GM20431 (cell line): ENCODE results near the gene KIFAP3.
"Not testable (repeated sequence)": the region's sequence is repeated elsewhere in the genome, so short reads cannot be mapped to it uniquely, and the experiment has no call there.

Experiments
- in situ Hi-C: fragments of 300-500 bp; cut with MseI, MboI; formaldehyde crosslinking; loops from one replicate; pipeline ENCODE4 v1.15.0; 2020; ENCODE audit warnings: low sequenced_read_pairs; ENCODE audit not compliant: unreplicated experiment

Gene KIFAP3

DNA sequence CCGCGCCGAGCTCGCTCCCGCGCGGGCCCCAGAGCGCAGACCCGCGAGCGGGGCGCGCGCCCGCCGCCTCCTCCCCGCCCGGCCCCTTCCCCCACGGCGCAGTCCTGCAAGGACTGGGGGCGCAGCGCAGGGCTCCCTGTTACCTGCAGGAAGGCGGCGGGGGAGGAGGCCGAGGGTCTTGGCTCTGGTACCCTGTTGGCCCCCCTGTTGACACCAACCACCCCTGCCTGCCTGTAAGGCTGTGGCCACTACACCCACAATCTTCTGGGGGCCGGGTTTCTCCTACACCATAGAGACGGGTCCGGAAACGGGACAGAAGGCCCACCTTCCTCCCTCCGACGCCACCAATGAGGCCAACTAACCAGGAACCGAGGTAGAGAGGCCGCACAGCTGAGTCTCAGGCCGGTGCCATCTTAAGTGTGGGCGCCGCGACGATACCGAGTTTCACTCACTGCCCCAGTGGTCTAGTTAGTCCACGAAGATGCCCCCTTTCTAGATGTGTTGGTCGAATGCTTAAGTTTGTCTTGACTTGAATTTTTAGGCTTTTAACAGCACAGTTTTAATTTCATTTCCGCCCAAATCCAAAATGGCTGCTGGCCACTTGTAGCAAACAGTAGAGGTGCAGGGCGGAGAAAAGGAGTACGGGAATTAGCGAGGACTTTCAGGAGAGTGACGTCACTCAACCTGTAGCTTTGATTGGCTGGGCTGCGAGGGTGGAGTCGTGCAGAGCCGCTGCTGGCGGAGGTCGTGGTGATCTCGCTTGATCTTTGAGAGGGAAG is 180.7 kb downstream of the KIFAP3 start, which contains the start of gene SCYL3:
Gene SCYL3 (minus strand): TSS at position 252 of the 779 bp plus-strand sequence. CDS start 5,056 bp downstream, outside the sequence.
- in situ Hi-C loops = no loop called here

DNA sequence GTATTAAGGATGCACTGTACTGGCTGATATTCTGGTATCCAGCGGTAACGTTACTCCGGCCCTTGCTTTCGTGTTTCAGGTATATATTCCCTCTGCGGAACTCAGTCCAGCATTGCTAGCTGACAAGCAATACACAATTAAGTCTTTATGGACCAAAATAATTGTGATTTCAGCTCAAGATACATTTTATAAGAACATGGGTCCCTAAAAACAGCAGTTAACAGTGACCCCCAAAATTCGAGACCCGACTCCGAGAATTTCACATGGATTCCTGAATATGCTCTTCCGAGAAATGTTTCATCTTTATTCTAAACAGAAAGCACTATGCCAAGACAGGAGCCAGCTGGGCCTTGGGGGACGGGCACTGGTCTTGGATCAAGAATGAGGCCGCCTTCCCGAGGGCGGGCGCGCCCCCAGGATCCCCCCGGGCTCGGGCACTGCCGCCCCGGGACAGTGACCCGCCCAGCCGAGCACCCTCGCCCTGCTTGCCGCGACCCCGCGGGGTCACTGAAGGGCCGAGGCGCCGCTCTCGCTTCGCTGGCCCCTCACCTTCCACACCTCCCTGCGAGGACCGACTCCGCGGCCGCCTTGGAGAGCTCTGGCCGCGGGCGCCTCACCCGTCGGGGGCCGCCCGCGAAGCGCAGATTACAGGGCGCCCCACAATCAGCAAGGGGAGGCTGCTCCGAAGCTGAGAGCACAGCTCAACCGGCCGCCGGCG is 181.4 kb downstream of the KIFAP3 start:
- in situ Hi-C loops = no loop called here

DNA sequence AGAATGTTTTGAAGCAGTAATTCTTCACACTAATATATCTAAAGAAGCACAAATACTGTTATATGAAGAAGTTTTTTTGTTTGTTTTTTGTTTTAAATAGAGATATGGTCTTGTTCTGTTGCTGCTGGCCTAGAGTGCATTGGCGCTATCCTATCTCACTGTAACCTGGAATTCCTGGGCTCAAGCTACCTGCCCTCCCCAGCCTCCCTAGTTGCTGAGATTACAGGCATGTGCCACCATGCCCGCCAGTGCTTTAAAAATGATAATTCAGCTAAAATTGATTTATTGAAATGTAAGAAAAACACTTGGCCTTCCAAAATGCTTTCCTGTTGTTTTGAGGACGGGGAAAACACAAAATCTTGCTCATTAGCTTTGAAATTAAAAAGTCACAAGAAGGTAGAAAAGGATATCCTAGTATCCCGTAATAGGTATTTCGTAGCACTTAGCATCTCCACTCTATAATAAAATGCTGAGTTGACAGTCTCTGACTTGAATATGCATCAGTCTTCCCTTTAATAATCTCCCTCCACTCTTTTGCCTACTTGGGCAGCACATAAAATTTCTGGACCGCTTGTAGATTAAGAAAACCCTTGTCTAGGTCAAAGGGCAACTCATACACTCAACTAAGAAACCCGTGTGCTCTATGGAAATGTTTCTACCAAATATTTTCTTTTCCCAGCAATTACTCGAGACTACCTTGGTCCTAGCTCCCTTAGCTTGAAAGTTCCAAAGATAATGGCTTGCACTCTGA is 182.1 kb downstream of the KIFAP3 start:
- in situ Hi-C loops = no loop called here

DNA sequence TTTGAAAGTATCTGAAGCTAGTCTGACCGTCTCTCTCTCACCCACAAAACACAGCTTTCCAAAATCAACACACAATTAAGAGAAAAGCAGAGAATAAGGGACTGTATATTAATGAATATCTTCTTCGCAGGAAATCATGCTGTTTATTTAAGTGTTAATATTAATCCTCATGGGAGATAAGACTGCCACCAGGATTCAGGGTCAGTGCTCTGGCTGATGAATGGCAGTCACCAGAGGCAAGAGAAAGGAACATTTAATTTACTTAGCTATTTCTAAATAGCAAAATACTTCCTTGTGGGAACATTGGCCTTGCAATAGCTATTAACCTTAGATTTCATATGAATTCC is 183.0 kb downstream of the KIFAP3 start:
- in situ Hi-C loops = no loop called here

DNA sequence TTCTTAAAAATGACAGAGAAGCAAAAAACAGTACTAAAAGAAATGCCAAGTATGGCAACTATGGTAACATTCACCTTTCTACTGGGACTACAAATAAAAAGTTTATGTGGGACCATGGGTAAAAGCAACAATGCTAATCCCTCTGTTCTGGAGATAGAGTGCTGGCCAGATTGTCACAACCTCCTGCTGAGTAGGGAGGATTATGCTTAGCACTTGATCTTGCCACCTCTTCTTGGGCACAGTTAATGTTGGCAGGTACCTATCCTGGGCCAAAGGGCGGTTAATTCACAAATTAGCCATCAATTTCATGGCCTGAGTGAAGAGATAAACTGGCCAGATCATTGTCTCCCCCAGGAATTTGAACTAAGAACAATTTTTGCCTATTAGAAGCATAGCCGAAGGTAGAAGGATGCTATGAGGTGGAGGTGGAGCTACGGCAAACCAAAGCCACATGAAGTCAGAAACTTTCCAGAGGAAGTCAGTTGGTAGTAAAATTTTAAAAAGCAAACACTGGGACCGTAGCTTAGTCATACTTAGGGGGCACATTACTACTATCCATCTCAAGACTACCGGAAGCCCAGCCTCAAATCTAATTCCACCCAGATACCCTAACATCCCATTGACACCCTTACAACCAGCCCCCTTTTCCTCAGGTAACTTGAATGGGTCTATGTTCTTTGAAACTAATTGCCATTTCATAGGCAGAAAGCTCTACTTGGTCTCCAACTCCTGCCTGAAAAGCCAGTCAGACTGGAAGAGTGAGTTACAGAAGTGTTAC is 183.5 kb downstream of the KIFAP3 start:
- in situ Hi-C loops = no loop called here

DNA sequence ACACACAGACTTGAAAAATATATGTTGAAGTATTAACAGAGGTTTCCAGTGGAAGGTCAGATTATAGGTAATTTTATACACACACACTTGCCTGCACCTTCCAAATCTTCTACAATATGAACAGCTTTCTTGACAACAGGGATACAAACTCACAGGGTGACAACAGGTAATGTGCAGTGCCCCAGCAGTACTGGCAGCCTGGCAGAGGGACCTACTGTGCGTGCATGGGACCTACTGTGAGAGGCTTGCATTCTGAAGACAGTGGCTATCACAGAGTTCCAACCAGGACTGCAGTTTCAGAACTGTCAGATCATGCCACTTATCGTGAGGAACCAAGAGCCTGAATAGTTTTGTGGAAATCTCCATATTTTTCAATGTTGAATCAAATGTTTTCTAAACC is 184.6 kb downstream of the KIFAP3 start:
- in situ Hi-C loops = no loop called here

DNA sequence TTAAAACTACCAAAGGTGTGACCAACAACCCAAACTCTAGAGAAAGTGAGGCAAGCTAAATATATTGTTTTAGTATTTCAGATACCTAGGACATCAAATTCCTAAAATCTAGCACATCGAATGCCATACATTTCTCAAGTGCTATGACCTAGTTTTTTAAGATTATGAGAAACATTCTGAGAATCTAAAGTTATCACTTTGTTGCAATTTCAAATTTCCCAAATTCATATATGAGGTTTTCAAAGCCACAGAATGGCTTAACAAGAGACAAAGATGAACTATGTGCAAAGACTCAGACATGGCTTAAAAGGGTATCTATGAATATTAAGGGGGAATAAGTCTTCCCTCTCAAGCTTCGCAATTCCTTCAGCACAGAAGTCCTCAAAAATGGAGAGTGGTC is 187.6 kb downstream of the KIFAP3 start:
- in situ Hi-C loops = no loop called here

DNA sequence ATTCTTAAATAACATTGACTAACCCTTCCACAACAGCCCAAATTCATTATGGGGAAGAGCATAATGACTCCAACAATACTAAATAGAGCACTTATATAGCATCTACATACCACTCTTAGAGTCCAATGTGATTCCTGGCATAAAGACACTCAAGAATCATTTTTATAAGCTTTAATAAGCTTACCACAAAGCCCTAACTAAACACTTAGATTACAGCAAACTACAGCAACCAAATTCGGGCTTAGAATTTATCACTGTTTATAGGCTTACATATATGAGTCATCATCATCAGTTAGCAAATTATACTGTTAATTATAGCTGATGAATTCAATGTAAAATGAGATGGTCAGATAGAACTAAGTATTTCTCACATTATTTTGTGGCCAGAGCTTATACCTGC is 188.1 kb downstream of the KIFAP3 start:
- in situ Hi-C loops = no loop called here

DNA sequence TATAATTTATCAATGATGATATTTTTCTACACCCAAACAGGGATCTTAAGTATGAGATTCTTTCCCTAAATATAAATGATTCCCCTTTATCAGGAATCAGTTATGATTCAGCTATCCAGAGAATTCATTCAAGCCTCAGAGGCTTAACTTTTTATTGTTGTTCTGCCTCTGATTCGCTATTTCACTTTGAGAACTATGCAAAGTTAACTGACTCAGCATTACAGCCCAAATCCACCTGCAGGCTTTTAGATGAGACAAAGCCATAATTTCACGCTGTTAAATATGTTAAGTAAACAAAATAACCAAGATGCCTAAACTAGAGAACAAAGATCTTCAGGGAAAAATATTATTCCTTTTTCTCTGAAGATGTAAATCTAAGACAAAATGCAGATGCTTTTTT is 189.3 kb downstream of the KIFAP3 start:
- in situ Hi-C loops = no loop called here

DNA sequence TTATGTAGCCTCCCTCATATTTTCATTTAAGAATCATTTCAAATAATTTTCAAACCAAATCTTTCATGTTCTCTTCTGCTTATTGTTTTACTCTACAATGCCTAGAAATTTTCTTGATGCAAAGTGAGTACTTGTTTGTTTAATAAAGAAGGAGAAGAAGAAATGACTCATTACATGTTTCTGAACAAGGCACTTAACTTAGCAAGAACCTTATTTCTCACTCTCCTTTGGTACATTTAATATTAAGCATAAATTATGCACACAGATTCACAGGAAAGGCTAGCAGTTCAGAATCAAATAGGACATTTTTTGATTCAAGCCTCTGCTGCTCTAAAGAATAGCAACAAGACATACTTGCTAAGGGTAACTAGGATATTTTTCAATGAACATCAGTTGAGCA is 189.9 kb downstream of the KIFAP3 start:
- in situ Hi-C loops = no loop called here

DNA sequence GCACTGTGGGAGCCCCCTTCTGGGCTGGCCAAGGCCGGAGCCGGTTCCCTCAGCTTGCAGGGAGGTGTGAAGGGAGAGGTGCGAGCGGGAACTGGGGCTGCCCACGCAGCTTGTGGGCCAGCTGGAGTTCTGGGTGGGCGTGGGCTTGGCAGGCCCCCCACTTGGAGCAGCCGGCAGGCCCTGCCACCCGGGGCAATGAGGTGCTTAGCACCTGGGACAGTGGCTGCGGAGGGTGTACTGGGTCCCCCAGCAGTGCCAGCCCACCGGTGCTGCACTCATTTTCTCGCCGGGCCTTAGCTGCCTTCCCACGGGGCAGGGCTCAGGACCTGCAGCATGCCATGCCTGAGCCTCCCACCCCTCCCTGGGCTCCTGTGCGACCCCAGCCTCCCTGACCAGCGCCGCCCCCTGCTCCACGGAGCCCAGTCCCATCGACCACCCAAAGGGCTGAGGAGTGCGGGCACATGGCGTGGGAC is 192.4 kb downstream of the KIFAP3 start:
- in situ Hi-C loops = no loop called here

DNA sequence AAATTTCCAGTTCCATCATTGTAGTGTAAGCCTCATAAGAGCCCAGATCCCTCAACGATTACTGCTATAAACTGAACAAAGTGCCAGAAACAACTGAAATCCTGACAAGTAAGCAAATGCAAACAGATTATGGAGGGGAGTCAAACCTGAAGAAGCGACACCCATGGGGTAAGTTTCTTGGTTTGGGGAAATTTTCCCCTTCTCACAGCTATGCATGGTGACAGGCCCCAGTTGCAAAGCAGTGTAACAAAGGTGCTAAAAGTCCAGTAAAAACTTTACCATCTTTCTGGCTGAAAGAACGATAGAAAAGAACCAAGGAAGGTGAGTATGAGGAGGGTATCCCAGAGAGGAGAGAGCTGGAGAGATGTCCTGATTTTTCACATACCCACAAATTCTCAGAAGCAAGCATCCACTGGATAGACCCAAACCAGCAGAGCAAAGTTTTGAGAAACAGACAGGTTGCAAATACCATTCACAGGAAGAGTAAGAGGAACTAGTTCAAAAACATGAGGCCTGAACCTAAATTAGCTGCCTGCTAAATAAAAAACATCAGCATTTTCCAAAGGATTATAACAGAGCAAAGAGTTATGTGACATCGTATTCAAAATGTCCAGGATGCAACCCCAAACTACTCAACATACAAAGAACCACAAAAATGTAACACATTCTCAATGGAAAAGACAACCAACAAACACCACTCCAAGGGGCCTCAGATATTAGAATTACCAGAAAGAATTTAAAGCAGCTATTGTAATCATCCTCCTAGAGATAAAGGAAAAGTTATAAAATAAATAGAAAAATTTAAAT is 195.3 kb downstream of the KIFAP3 start:
- in situ Hi-C loops = no loop called here

DNA sequence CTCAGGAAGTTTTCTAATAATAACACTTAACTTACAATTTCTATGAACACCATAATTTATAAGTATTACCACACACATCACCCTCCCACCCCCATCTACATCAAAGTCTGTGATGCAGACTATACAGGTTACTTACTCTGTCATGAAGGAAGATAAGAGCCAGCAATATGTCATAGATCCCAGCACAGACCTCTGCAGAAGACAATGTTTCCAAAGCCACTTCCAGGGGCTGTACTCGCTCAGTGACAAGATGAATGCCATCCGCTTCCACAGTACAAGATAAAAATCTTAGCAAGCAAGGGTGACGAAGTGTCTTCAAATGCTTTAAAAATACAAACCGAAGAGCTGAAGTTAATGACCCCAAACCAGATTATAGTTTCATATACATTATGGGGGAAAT is 196.0 kb downstream of the KIFAP3 start:
- in situ Hi-C loops = no loop called here

DNA sequence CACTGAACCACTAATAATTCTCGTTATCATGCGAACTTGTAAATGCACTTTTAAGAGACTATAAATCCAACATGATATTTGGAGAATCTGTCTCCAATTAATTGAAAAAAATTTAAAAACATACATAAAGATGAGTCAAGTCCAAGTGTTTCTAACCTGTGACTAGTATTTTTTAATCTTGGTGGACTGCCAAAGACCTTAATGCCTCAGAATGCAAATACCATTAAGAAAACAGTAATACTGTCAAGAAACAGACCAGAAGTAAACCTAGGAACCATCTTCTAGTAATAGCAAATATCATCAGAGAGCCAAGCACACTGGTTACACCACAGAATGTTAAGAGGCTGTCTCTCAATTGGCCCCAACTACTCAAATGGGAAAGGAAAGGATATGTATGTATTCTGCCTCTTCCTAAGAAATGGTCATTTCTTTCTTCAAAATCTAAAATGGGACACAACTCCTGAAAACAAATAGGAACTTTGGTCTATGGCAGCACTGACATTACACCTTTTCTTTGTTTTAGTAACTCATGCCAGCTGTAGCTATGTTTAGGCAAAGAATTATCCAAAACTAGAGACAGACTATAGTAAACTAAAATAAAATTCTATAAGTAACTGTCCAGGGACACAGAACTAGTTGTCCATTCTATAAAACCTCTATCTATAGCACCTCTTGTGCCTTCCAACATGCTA is 196.5 kb downstream of the KIFAP3 start:
- in situ Hi-C loops = no loop called here

DNA sequence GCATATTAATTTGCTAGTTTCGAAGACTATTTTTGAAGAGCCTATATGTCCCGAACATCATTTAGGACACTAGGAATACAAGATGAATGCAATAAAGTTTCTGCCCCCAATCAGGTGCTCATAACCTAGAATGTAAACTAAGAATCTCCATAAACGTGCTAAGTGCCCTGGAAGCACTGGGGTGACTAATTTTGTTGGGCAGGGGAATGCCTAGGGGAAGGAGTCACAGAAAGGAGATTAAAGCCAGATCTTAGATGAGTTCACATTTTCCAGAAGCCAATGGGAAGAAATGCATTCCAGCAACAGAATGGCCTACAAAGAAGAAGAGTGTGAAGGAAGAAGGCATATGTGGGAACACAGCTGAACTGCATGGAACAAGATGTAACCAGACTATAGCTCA is 200.3 kb downstream of the KIFAP3 start:
- in situ Hi-C loops = no loop called here

DNA sequence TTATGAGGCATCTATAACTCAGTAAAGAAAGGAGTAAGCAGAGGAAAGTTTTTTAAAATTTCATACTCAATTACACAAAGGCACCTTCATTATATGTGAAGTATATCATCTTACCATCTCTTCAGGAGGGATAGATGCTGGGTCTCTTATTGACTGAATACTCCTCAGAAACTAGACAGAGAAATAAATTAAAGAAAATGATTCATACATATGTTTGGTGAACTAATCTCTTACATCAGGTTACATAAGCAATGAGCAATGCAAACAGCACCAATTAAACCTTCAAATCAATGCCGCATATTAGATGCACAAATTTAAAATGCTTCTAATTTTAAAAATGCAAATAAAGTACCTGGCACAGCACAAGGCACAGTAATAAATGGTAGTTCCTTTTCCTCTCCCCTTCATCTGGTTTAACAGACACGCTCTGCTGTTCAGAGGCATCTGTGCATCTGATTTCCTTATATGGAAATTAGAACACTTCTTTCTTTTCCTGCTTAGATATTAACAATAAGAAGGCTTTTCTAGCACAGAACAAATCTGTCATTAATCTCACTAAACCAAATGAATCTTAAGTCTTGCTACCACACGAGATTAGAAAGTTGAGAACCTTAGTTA is 200.8 kb downstream of the KIFAP3 start:
- in situ Hi-C loops = no loop called here

DNA sequence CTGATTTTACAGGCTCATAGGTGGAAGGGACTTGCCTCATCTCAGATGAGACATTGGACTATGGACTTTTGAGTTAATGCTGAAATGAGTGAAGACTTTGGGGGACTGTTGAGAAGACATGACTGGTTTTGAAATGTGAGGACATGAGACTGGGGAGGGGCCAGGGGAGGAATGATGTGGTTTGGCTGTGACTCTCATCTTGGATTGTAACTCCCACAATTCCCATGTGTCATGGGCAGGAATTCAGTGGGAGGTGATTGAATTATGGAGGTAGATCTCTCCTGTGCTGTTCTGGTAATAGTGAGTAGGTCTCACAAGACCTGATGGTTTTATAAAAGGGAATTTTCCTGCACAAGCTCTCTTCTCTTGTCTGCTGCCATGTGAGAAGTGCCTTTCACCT is 201.6 kb downstream of the KIFAP3 start:
- in situ Hi-C loops = no loop called here

DNA sequence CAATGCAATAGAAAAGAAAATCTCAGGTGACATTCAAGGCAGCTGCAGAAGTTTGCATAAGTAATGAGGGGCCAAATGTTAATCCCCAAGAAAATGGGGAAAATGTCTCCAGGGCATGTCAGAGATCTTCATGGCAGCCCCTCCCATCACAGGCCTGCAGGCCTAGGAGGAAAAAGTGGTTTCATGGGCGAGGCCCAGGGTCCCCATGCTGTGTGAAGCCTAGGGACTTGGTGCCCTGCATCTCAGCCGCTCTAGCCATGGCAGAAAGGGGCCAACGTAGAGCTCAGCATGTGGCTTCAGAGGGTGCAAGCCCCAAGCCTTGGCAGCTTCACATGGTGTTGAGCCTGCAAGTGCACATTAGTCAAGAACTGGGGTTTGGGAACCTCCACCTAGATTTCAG is 202.5 kb downstream of the KIFAP3 start:
- in situ Hi-C loops = not testable (repeated sequence)
